HEK293 (cell line): ENCODE results near the gene DRD5.

ENCODE experiments used
- CTCF ChIA-PET: fragments of 350-600 bp; formaldehyde crosslinking; extraction: SDS; loops from one replicate; lab custom pipeline; 2021; ENCODE audit warnings: antibody characterized with exemption; lab: Yijun Ruan, JAX
- POLR2A ChIA-PET: fragments of 300-600 bp; formaldehyde crosslinking; extraction: SDS; loops from one replicate; lab custom pipeline; 2020; ENCODE audit warnings: antibody characterized with exemption, inconsistent platforms; lab: Yijun Ruan, JAX
- H3K27ac ChIP-seq: fragments of 200-500 bp; sonication (Bioruptor generic); 2 replicates; pipeline ENCODE4 v1.5.1; 2014; ENCODE audit warnings: low read depth, low read length, control low read depth, inconsistent platforms; ENCODE audit errors: extremely low read depth
- H3K36me3 ChIP-seq, 2 experiments: fragments of 200-500 bp in 1 of 2; sonication (Bioruptor generic) in 1 of 2; 1 replicate in 1 of 2; 2 replicates in 1 of 2; pipeline ENCODE4 v1.5.1; 2014 to 2017; ENCODE audit warnings: inconsistent platforms in 2 of 2, low read length in 2 of 2; ENCODE audit not compliant: control insufficient read depth in 2 of 2, insufficient read depth in 1 of 2
- H3K4me1 ChIP-seq: fragments of 200-500 bp; sonication (Bioruptor generic); 2 replicates; pipeline ENCODE4 v1.5.1; 2014; ENCODE audit warnings: mild to moderate bottlenecking, low read length, inconsistent platforms; ENCODE audit not compliant: control insufficient read depth, insufficient read depth
- H3K4me3 ChIP-seq: 2 replicates; pipeline ENCODE4 v1.5.1; 2011; ENCODE audit warnings: low read depth, mild to moderate bottlenecking, control low read depth, low read length, moderate library complexity
- H3K9me3 ChIP-seq: fragments of 200-500 bp; sonication (Bioruptor generic); 2 replicates; pipeline ENCODE4 v1.5.1; 2014; ENCODE audit warnings: low read depth, low read length, inconsistent platforms; ENCODE audit not compliant: control insufficient read depth, insufficient read depth
- GFI1B ChIP-seq: fragments of 450-650 bp; formaldehyde crosslinking; IDR thresholded peaks from 2 replicates; pipeline ENCODE4 v1.5.1; 2016; ENCODE audit warnings: missing biosample characterization, missing genetic modification characterization
- KLF10 ChIP-seq: fragments of 450-650 bp; IDR thresholded peaks from 2 replicates; pipeline ENCODE4 v1.5.1; 2018; ENCODE audit warnings: missing biosample characterization, mild to moderate bottlenecking, missing genetic modification characterization
- KLF9 ChIP-seq: fragments of 450-650 bp; formaldehyde crosslinking; IDR thresholded peaks from 2 replicates; pipeline ENCODE4 v1.5.1; 2016; ENCODE audit warnings: missing biosample characterization, missing genetic modification characterization, low read depth
- MEIS1 ChIP-seq: sonication (generic); formaldehyde crosslinking; IDR thresholded peaks from 2 replicates; pipeline ENCODE4 v1.8.1; 2022; ENCODE audit warnings: missing genetic modification reagents, mild to moderate bottlenecking, borderline replicate concordance
- TRIM28 ChIP-seq: IDR thresholded peaks from 2 replicates; pipeline ENCODE4 v1.6.1; 2011; ENCODE audit warnings: low read length, control low read depth, borderline replicate concordance
- ZBTB1 ChIP-seq: fragments of 450-650 bp; formaldehyde crosslinking; IDR thresholded peaks from 2 replicates; pipeline ENCODE4 v1.5.1; 2016; ENCODE audit warnings: missing biosample characterization, missing genetic modification characterization
- ZBTB21 ChIP-seq: fragments of 450-650 bp; formaldehyde crosslinking; IDR thresholded peaks from 2 replicates; pipeline ENCODE4 v1.5.1; 2017; ENCODE audit warnings: missing biosample characterization, missing genetic modification characterization
- ZFP3 ChIP-seq: fragments of 450-650 bp; formaldehyde crosslinking; IDR thresholded peaks from 2 replicates; pipeline ENCODE4 v1.5.1; 2016; ENCODE audit warnings: low read depth, missing biosample characterization, missing genetic modification characterization
- ZNF157 ChIP-seq: fragments of 450-650 bp; formaldehyde crosslinking; IDR thresholded peaks from 2 replicates; pipeline ENCODE4 v1.5.1; 2016; ENCODE audit warnings: missing biosample characterization, missing genetic modification characterization
- ZNF2 ChIP-seq: fragments of 450-650 bp; formaldehyde crosslinking; IDR thresholded peaks from 2 replicates; pipeline ENCODE4 v1.5.1; 2016; ENCODE audit warnings: missing biosample characterization, missing genetic modification characterization
- ZNF248 ChIP-seq: fragments of 450-650 bp; formaldehyde crosslinking; IDR thresholded peaks from 2 replicates; pipeline ENCODE4 v1.5.1; 2017; ENCODE audit warnings: missing biosample characterization, missing genetic modification characterization
- ZNF311 ChIP-seq: fragments of 450-650 bp; formaldehyde crosslinking; IDR thresholded peaks from 2 replicates; pipeline ENCODE4 v1.5.1; 2017; ENCODE audit warnings: missing biosample characterization, missing genetic modification characterization, borderline replicate concordance
- ZNF473 ChIP-seq: fragments of 450-650 bp; formaldehyde crosslinking; IDR thresholded peaks from 2 replicates; pipeline ENCODE4 v1.5.1; 2017; ENCODE audit warnings: missing biosample characterization, missing genetic modification characterization
- ZNF501 ChIP-seq: fragments of 450-650 bp; formaldehyde crosslinking; IDR thresholded peaks from 2 replicates; pipeline ENCODE4 v1.5.1; 2016; ENCODE audit warnings: missing biosample characterization, missing genetic modification characterization
- ZNF548 ChIP-seq: fragments of 450-650 bp; formaldehyde crosslinking; IDR thresholded peaks from 2 replicates; pipeline ENCODE4 v1.5.1; 2016; ENCODE audit warnings: missing biosample characterization, missing genetic modification characterization
- ZNF571 ChIP-seq: fragments of 450-650 bp; formaldehyde crosslinking; IDR thresholded peaks from 2 replicates; pipeline ENCODE4 v1.5.0; 2017; ENCODE audit warnings: missing biosample characterization, missing genetic modification characterization
- ZNF658 ChIP-seq: fragments of 450-650 bp; formaldehyde crosslinking; IDR thresholded peaks from 2 replicates; pipeline ENCODE4; 2016; ENCODE audit warnings: missing biosample characterization, missing genetic modification characterization
- ZNF660 ChIP-seq: fragments of 450-650 bp; IDR thresholded peaks from 2 replicates; pipeline ENCODE4 v1.5.1; 2018; ENCODE audit warnings: missing biosample characterization, mild to moderate bottlenecking, missing genetic modification characterization
- ZNF768 ChIP-seq: fragments of 450-650 bp; formaldehyde crosslinking; IDR thresholded peaks from 2 replicates; pipeline ENCODE4 v1.5.1; 2018; ENCODE audit warnings: missing biosample characterization, mild to moderate bottlenecking, missing genetic modification characterization
- ZXDB ChIP-seq: fragments of 450-650 bp; formaldehyde crosslinking; IDR thresholded peaks from 2 replicates; pipeline ENCODE4 v1.5.1; 2016; ENCODE audit warnings: missing biosample characterization, missing genetic modification characterization
- TF ChIP-seq, protein P1 (sequence below): fragments of 450-650 bp; formaldehyde crosslinking; IDR thresholded peaks from 2 replicates; pipeline ENCODE4 v1.5.1; 2017; ENCODE audit warnings: missing biosample characterization, missing genetic modification characterization
- TF ChIP-seq, protein P2 (sequence below): fragments of 450-650 bp; formaldehyde crosslinking; IDR thresholded peaks from 2 replicates; pipeline ENCODE4 v1.5.1; 2016; ENCODE audit warnings: missing biosample characterization, missing genetic modification characterization
- TF ChIP-seq, protein P3 (sequence below): fragments of 450-650 bp; formaldehyde crosslinking; IDR thresholded peaks from 2 replicates; pipeline ENCODE4 v1.5.1; 2017; ENCODE audit warnings: missing biosample characterization, missing genetic modification characterization

Gene DRD5

DNA sequence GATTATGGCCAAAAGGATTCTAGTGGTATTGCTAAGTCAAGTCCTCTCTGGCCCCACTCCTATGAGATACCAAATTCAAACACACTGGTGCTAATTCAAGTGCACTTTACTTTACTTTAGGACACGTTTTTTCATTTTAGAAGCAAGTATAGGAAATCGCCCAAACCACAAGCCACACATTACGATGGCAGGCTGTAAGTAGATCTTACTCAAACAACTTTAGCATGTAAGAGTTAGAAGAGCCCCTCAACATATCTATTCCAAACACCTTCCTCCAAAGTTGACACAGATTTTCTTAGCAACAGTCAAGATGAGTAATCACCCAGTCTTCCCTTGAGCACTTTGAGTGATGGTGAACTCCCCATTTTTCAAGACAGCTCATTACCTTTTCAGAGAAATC lies 43.6 kb downstream of the DRD5 start:
- no peaks in the 10 kb centered on the region for H3K36me3 ChIP-seq
- H3K27ac ChIP-seq: no peak overlapping the region
- no peaks in the 10 kb centered on the region for H3K9me3 ChIP-seq
- no peak for TF ChIP-seq KLF9
- no peak for TF ChIP-seq ZNF157 (tag by site-specific recombination)
- no peak for TF ChIP-seq ZNF2 (tag by site-specific recombination)
- TF ChIP-seq GFI1B (tag by site-specific recombination): no peak
- no peak for TF ChIP-seq ZNF768 (tag by site-specific recombination)
- TF ChIP-seq ZXDB (tag by site-specific recombination): no peak
- no peak for TF ChIP-seq ZBTB21 (tag by site-specific recombination)
- no peak for TF ChIP-seq ZNF571 (tag by site-specific recombination)
- TF ChIP-seq ZNF660 (tag by site-specific recombination): no peak
- no peak for TF ChIP-seq ZNF473 (tag by site-specific recombination)
- TF ChIP-seq ZNF658 (tag by site-specific recombination): no peak
- no peak for TF ChIP-seq ZNF501
- TF ChIP-seq, protein P1, sequence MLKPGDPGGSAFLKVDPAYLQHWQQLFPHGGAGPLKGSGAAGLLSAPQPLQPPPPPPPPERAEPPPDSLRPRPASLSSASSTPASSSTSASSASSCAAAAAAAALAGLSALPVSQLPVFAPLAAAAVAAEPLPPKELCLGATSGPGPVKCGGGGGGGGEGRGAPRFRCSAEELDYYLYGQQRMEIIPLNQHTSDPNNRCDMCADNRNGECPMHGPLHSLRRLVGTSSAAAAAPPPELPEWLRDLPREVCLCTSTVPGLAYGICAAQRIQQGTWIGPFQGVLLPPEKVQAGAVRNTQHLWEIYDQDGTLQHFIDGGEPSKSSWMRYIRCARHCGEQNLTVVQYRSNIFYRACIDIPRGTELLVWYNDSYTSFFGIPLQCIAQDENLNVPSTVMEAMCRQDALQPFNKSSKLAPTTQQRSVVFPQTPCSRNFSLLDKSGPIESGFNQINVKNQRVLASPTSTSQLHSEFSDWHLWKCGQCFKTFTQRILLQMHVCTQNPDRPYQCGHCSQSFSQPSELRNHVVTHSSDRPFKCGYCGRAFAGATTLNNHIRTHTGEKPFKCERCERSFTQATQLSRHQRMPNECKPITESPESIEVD (tag by site-specific recombination): no peak
- TF ChIP-seq, protein P2, sequence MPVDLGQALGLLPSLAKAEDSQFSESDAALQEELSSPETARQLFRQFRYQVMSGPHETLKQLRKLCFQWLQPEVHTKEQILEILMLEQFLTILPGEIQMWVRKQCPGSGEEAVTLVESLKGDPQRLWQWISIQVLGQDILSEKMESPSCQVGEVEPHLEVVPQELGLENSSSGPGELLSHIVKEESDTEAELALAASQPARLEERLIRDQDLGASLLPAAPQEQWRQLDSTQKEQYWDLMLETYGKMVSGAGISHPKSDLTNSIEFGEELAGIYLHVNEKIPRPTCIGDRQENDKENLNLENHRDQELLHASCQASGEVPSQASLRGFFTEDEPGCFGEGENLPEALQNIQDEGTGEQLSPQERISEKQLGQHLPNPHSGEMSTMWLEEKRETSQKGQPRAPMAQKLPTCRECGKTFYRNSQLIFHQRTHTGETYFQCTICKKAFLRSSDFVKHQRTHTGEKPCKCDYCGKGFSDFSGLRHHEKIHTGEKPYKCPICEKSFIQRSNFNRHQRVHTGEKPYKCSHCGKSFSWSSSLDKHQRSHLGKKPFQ (tag by site-specific recombination): no peak
- TF ChIP-seq, protein P3, sequence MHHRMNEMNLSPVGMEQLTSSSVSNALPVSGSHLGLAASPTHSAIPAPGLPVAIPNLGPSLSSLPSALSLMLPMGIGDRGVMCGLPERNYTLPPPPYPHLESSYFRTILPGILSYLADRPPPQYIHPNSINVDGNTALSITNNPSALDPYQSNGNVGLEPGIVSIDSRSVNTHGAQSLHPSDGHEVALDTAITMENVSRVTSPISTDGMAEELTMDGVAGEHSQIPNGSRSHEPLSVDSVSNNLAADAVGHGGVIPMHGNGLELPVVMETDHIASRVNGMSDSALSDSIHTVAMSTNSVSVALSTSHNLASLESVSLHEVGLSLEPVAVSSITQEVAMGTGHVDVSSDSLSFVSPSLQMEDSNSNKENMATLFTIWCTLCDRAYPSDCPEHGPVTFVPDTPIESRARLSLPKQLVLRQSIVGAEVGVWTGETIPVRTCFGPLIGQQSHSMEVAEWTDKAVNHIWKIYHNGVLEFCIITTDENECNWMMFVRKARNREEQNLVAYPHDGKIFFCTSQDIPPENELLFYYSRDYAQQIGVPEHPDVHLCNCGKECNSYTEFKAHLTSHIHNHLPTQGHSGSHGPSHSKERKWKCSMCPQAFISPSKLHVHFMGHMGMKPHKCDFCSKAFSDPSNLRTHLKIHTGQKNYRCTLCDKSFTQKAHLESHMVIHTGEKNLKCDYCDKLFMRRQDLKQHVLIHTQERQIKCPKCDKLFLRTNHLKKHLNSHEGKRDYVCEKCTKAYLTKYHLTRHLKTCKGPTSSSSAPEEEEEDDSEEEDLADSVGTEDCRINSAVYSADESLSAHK (tag by site-specific recombination): no peak
- no peak for TF ChIP-seq ZNF311 (tag by site-specific recombination)
- no peak for TF ChIP-seq MEIS1 (CRISPR knock-in tag)
- CTCF ChIA-PET: interaction anchor here (0.7 kb wide), 1 partner anchor 62 kb away, joined by 3 read pairs; no protein-coding TSS in a partner anchor
- POLR2A ChIA-PET: no interaction called here
- no peak overlapping the region for H3K4me3 ChIP-seq
- H3K4me1 ChIP-seq: no peaks in the 10 kb centered on the region

DNA sequence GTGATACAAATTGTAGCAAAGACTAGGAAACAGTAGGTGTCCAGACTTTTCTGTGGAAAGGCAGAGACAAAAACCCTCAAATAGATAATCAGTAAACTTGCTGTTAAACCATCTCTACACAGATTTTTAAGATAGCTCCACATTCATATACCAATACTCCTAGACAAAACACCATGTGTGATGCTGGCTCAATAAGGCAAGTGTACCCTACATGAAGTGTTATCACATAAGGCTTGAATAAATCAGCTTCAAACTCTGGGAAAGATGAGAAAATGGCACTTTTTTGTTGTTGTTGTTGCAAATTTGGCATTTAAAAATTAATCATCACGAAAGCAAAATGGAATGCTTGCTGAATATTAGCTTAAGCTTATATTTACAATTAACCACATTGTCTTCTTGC lies 45.1 kb downstream of the DRD5 start:
- no peak overlapping the region for H3K27ac ChIP-seq
- no peak for TF ChIP-seq KLF10 (tag by site-specific recombination)
- no peak for TF ChIP-seq ZNF248 (tag by site-specific recombination)
- no peak for TF ChIP-seq TRIM28
- TF ChIP-seq ZNF548 (tag by site-specific recombination): no peak
- TF ChIP-seq ZBTB1: no peak
- TF ChIP-seq ZFP3 (tag by site-specific recombination): no peak
- no peak for TF ChIP-seq ZNF157 (tag by site-specific recombination)
- H3K9me3 ChIP-seq: no peaks in the 10 kb centered on the region
- H3K4me1 ChIP-seq: no peaks in the 10 kb centered on the region
- H3K4me3 ChIP-seq: no peak overlapping the region
- no peaks in the 10 kb centered on the region for H3K36me3 ChIP-seq
- CTCF ChIA-PET: interaction anchor here (0.7 kb wide), 1 partner anchor 26 kb away, joined by 3 read pairs; no protein-coding TSS in a partner anchor
- POLR2A ChIA-PET: no interaction called here
